WTC11 (cell line): ENCODE data around the gene GLE1. TPM values are rescaled to one million over a fixed set of nuclear protein-coding genes. Genes with fewer than 3 reads are reported as not detected.
A peak's percentile ranks its signal among the peaks of the same experiment; 100 is the strongest.

Source experiments
- AR ChIP-seq: fragments of 250-450 bp; sonication (Bioruptor Pico); IDR thresholded peaks from 2 replicates; pipeline ENCODE4 v1.9.0; 2021; ENCODE audit warnings: mild to moderate bottlenecking
- ATF1 ChIP-seq: sonication (generic); formaldehyde crosslinking; IDR thresholded peaks from 2 replicates; pipeline ENCODE4 v1.8.1; 2023; ENCODE audit warnings: mild to moderate bottlenecking, moderate library complexity, missing genetic modification reagents
- ATF3 ChIP-seq: sonication (generic); formaldehyde crosslinking; conservative IDR thresholded peaks from 2 replicates; pipeline ENCODE4 v1.8.1; 2022; ENCODE audit warnings: mild to moderate bottlenecking, missing genetic modification reagents
- CDX4 ChIP-seq: fragments of 250-450 bp; sonication (Bioruptor Pico); IDR thresholded peaks from 2 replicates; pipeline ENCODE4 v1.9.0; 2021; ENCODE audit warnings: moderate library complexity, mild to moderate bottlenecking, inconsistent platforms, borderline replicate concordance
- CTCF ChIP-seq: fragments of 200-600 bp; IDR thresholded peaks from 2 replicates; pipeline ENCODE4 v1.8.0; 2022; ENCODE audit warnings: antibody characterized with exemption
- E2F1 ChIP-seq: sonication (generic); formaldehyde crosslinking; IDR thresholded peaks from 2 replicates; pipeline ENCODE4 v1.8.0; 2022; ENCODE audit warnings: mild to moderate bottlenecking, missing genetic modification reagents
- ERG ChIP-seq: fragments of 250-450 bp; sonication (Bioruptor Pico); IDR thresholded peaks from 2 replicates; pipeline ENCODE4 v1.8.0; 2021; ENCODE audit warnings: mild to moderate bottlenecking
- ESRRA ChIP-seq: sonication (generic); formaldehyde crosslinking; IDR thresholded peaks from 2 replicates; pipeline ENCODE4 v1.8.1; 2022; ENCODE audit warnings: mild to moderate bottlenecking, missing genetic modification reagents, borderline replicate concordance
- FOXK1 ChIP-seq: sonication (generic); formaldehyde crosslinking; IDR thresholded peaks from 2 replicates; pipeline ENCODE4 v1.8.0; 2022; ENCODE audit warnings: mild to moderate bottlenecking, moderate library complexity, missing genetic modification reagents
- FOXP1 ChIP-seq: sonication (generic); formaldehyde crosslinking; IDR thresholded peaks from 2 replicates; pipeline ENCODE4 v1.8.0; 2022; ENCODE audit warnings: missing genetic modification reagents, mild to moderate bottlenecking, moderate library complexity, borderline replicate concordance
- GRHL2 ChIP-seq: fragments of 250-450 bp; sonication (Bioruptor Pico); IDR thresholded peaks from 2 replicates; pipeline ENCODE4 v1.8.0; 2022; ENCODE audit warnings: mild to moderate bottlenecking, moderate library complexity; ENCODE audit not compliant: insufficient replicate concordance, severe bottlenecking
- HMGA2 ChIP-seq: fragments of 250-450 bp; sonication (Bioruptor Pico); IDR thresholded peaks from 2 replicates; pipeline ENCODE4 v1.4.0; 2021; ENCODE audit warnings: mild to moderate bottlenecking, moderate library complexity
- IRF2 ChIP-seq: sonication (generic); formaldehyde crosslinking; IDR thresholded peaks from 2 replicates; pipeline ENCODE4 v1.8.0; 2022; ENCODE audit warnings: low read depth, missing genetic modification reagents, borderline replicate concordance
- JUN ChIP-seq: sonication (generic); formaldehyde crosslinking; IDR thresholded peaks from 2 replicates; pipeline ENCODE4 v1.8.0; 2023; ENCODE audit warnings: mild to moderate bottlenecking, missing genetic modification reagents
- NFATC4 ChIP-seq: fragments of 250-450 bp; sonication (Bioruptor Pico); IDR thresholded peaks from 2 replicates; pipeline ENCODE4 v1.9.0; 2021; ENCODE audit warnings: mild to moderate bottlenecking
- NFE2L1 ChIP-seq: sonication (generic); formaldehyde crosslinking; IDR thresholded peaks from 2 replicates; pipeline ENCODE4 v1.8.1; 2023; ENCODE audit warnings: missing genetic modification reagents
- NFYB ChIP-seq: sonication (generic); formaldehyde crosslinking; conservative IDR thresholded peaks from 2 replicates; pipeline ENCODE4 v1.8.0; 2022; ENCODE audit warnings: low read depth, missing genetic modification reagents
- OVOL2 ChIP-seq: fragments of 250-450 bp; sonication (Bioruptor Pico); IDR thresholded peaks from 2 replicates; pipeline ENCODE4 v1.9.0; 2021; ENCODE audit warnings: mild to moderate bottlenecking, borderline replicate concordance
- RELA ChIP-seq: sonication (generic); formaldehyde crosslinking; IDR thresholded peaks from 2 replicates; pipeline ENCODE4 v1.8.1; 2022; ENCODE audit warnings: missing genetic modification reagents, mild to moderate bottlenecking, borderline replicate concordance
- SMAD3 ChIP-seq: sonication (generic); formaldehyde crosslinking; IDR thresholded peaks from 2 replicates; pipeline ENCODE4 v1.8.0; 2022; ENCODE audit warnings: missing genetic modification reagents, mild to moderate bottlenecking, borderline replicate concordance
- SMAD4 ChIP-seq: sonication (generic); formaldehyde crosslinking; IDR thresholded peaks from 2 replicates; pipeline ENCODE4 v1.8.0; 2022; ENCODE audit warnings: mild to moderate bottlenecking, missing genetic modification reagents
- TP53 ChIP-seq: sonication (generic); formaldehyde crosslinking; IDR thresholded peaks from 2 replicates; pipeline ENCODE4 v1.8.1; 2023; ENCODE audit warnings: mild to moderate bottlenecking, missing genetic modification reagents
- ZNF232 ChIP-seq: sonication (generic); formaldehyde crosslinking; IDR thresholded peaks from 2 replicates; pipeline ENCODE4 v1.8.0; 2022; ENCODE audit warnings: mild to moderate bottlenecking, missing genetic modification reagents
- ZNF263 ChIP-seq: sonication (generic); formaldehyde crosslinking; IDR thresholded peaks from 2 replicates; pipeline ENCODE4 v1.8.1; 2022; ENCODE audit warnings: low read depth, mild to moderate bottlenecking, moderate library complexity, missing genetic modification reagents
- ZNF317 ChIP-seq: sonication (generic); formaldehyde crosslinking; IDR thresholded peaks from 2 replicates; pipeline ENCODE4 v1.8.1; 2023; ENCODE audit warnings: low read depth, mild to moderate bottlenecking, moderate library complexity, missing genetic modification reagents, borderline replicate concordance
- ZNF396 ChIP-seq: fragments of 250-450 bp; sonication (Bioruptor Pico); IDR thresholded peaks from 2 replicates; pipeline ENCODE4 v1.8.0; 2021; ENCODE audit warnings: mild to moderate bottlenecking, moderate library complexity, borderline replicate concordance
- ZNF512 ChIP-seq: sonication (generic); formaldehyde crosslinking; IDR thresholded peaks from 2 replicates; pipeline ENCODE4 v1.8.1; 2022; ENCODE audit warnings: missing genetic modification reagents, borderline replicate concordance
- ZNF671 ChIP-seq: fragments of 250-450 bp; sonication (Bioruptor Pico); IDR thresholded peaks from 2 replicates; pipeline ENCODE4 v1.8.0; 2021; ENCODE audit warnings: mild to moderate bottlenecking
- ZSCAN18 ChIP-seq: fragments of 250-450 bp; sonication (Bioruptor Pico); IDR thresholded peaks from 2 replicates; pipeline ENCODE4 v2.1.2; 2022; ENCODE audit warnings: mild to moderate bottlenecking, moderate library complexity
- total RNA-seq: library from RNA; stranded (reverse); gene quantifications from 3 replicates; pipeline ENCODE4 v1.2.3, GENCODE V29; 2021

Gene GLE1
- total RNA-seq, 1 experiment from 2014 or later, result 19.7 TPM

- TF ChIP-seq ZNF512 (CRISPR knock-in tag) (no peak), E2F1 (no peak), TP53 (no peak; the same call in 1 of the 2 replicates), FOXK1 (peak; percentile 71; the same call in 1 of the 2 replicates), ATF1 (CRISPR knock-in tag) (no peak), NFATC4 (CRISPR knock-in tag) (no peak), ESRRA (CRISPR knock-in tag) (no peak; the same call in 1 of the 2 replicates), RELA (CRISPR knock-in tag) (no peak; the same call in 1 of the 2 replicates), ERG (no peak), ATF3 (no peak), FOXP1 (CRISPR knock-in tag) (no peak; the same call in 1 of the 2 replicates), CTCF (no peak), ZNF232 (CRISPR knock-in tag) (0 out of 2 replicates have a peak, but pooled peaks have one; percentile 9), OVOL2 (CRISPR knock-in tag) (no peak), ZNF396 (CRISPR knock-in tag) (no peak), ZNF317 (CRISPR knock-in tag) (no peak; the same call in 1 of the 2 replicates), ZNF263 (CRISPR knock-in tag) (peak; percentile 10; the same call in 1 of the 2 replicates), NFE2L1 (CRISPR knock-in tag) (0 out of 2 replicates have a peak, but pooled peaks have one; percentile 54), CDX4 (CRISPR knock-in tag) (no peak), NFYB (CRISPR knock-in tag) (no peak), AR (CRISPR knock-in tag) (no peak), IRF2 (CRISPR knock-in tag) (no peak), GRHL2 (CRISPR knock-in tag) (no peak), JUN (CRISPR knock-in tag) (no peak), ZNF671 (no peak), HMGA2 (no peak), SMAD3 (no peak), SMAD4 (CRISPR knock-in tag) (no peak), ZSCAN18 (no peak)
Measured at GRCh38 chr9:128552744-128553440, 48.4 kb downstream of the GLE1 start (continued).
